Activated T-cell treated with anti-CD3 and anti-CD28 coated beads for 4 hours (primary cell): ENCODE data around the gene AS3MT.
"Not testable (repeated sequence)": the region's sequence is repeated elsewhere in the genome, so short reads cannot be mapped to it uniquely, and the experiment has no call there.

Source experiments
- DNase-seq: peaks from one replicate; pipeline ENCODE4 v3.0.0-alpha.2; 2020

Gene AS3MT

GRCh38 chr10:102919992-102920739, 50.9 kb downstream of the AS3MT start:
- no peak for DNase-seq

- DNase-seq, result no peak
Measured at GRCh38 chr10:102923601-102924000, 54.3 kb downstream of the AS3MT start.

- DNase-seq, result no peak
Measured at GRCh38 chr10:102926842-102927241, 57.6 kb downstream of the AS3MT start.

- no peak for DNase-seq
Measured at GRCh38 chr10:102927311-102928010, 58.2 kb downstream of the AS3MT start.

GRCh38 chr10:102928442-102928841, 59.2 kb downstream of the AS3MT start:
- DNase-seq, result not testable (repeated sequence)

- no peak for DNase-seq
Measured at GRCh38 chr10:102930720-102931119, 61.5 kb downstream of the AS3MT start.

- DNase-seq, result no peak
Measured at GRCh38 chr10:102931643-102932042, 62.4 kb downstream of the AS3MT start.

GRCh38 chr10:102935505-102935904, 66.2 kb downstream of the AS3MT start:
- no peak for DNase-seq

GRCh38 chr10:102935939-102936605, 66.8 kb downstream of the AS3MT start:
- DNase-seq, result no peak

GRCh38 chr10:102941401-102941800, 72.1 kb downstream of the AS3MT start:
- DNase-seq, result no peak

GRCh38 chr10:102945449-102945848, 76.2 kb downstream of the AS3MT start:
- DNase-seq, result no peak

GRCh38 chr10:102945962-102946361, 76.7 kb downstream of the AS3MT start:
- no peak for DNase-seq

GRCh38 chr10:102946992-102947391, 77.7 kb downstream of the AS3MT start:
- DNase-seq, result no peak

GRCh38 chr10:102948176-102948575, 78.9 kb downstream of the AS3MT start:
- DNase-seq, result no peak

- no peak for DNase-seq
Measured at GRCh38 chr10:102948786-102949185, 79.5 kb downstream of the AS3MT start.

GRCh38 chr10:102949916-102950315, 80.6 kb downstream of the AS3MT start:
- no peak for DNase-seq

- DNase-seq, result no peak
Measured at GRCh38 chr10:102951316-102951715, 82.0 kb downstream of the AS3MT start.
